M059J (cell line): ENCODE results near the gene MAN1A2. TPM values are rescaled to one million over a fixed set of nuclear protein-coding genes. Genes with fewer than 3 reads are reported as not detected.
"Not testable (repeated sequence)": the region's sequence is repeated elsewhere in the genome, so short reads cannot be mapped to it uniquely, and the experiment has no call there.

Experiments used
- DNase-seq: peaks from one replicate; pipeline ENCODE4 v3.0.0-alpha.2; 2012; ENCODE audit warnings: low read depth
- total RNA-seq: library from RNA; depleted of rRNA; stranded (reverse); fragments of >200 nt; shearing (Covaris generic); gene quantifications from 2 replicates; pipeline ENCODE4 v1.2.3, GENCODE V29; 2014

Gene MAN1A2
- total RNA-seq, 1 experiment from 2014 or later: 20.9 TPM

DNA sequence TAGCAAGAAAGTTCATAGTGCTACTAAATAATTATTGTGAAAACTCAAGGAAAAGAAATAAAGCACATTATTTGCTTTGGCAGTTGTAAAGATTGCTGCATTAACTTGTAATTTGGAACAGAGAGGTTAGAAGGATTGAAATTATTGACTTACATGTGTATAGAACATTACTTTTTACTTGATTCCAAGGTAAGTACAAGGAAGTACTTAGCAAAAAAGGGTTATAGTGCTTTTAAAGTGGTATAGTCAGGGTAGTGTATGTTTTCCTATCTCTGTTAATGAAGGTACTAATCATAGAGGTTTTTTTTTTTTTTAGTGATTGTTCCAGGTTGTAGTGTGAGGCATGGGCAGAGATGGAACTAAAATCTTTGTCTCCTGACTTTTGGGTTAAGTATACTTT is 29.4 kb downstream of the MAN1A2 start:
- DNase-seq: no peak

DNA sequence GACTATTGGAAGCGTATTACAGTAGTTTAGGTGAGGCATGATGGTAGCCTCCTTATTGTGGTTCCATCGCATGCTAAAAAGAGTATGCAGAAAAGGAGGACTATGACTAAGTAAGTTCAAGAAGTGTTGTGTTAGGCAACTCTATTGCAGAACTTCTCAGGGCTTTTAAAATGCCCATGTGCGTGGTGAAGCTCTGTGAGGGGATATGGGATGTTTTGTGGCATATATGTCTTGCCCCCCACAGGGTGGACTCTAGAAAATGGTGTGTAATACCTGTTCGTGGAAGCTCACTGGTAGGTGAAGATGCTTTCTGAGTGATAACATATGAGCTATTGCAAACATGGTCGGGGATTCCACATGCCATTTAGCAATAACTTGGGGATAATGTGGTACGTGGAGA is 31.7 kb downstream of the MAN1A2 start:
- DNase-seq: no peak

DNA sequence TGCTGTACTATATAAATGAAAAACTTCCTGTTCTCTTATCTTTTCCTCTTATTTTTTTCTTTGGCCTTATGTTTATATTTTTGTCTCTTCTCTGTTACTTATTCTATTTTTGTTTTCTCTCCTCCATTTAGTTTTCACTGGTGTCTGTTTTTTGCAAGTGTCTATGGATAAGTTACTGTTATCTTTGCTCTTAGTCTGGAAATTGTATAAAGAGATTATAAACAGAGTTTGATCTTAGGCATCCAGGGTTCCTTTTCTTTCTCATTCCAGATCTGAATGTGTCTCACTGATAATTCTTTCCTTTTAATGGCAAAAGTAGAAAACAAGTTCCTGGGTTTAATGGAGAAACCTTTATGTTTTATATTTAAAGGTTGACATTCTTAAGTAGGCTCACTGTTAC is 34.5 kb downstream of the MAN1A2 start:
- no peak for DNase-seq

DNA sequence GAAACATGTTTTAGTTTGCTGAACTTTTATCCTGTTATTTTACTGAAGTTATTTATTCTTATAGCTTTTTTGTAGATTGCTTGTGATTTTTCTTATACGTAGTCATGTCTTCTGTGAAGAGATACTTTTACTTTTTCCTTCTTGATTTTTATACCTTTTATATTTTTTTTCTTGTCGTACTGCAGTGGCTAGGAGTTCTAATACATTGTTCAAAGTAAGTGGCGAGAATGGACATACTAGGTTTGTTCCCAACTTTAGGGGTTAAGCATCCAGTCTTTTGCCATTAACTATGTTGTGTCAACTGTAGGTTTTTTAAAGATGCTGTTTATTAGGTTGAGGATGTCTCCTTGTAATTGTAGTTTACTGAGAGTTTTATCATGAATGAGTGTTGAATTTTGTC is 36.3 kb downstream of the MAN1A2 start:
- no peak for DNase-seq

DNA sequence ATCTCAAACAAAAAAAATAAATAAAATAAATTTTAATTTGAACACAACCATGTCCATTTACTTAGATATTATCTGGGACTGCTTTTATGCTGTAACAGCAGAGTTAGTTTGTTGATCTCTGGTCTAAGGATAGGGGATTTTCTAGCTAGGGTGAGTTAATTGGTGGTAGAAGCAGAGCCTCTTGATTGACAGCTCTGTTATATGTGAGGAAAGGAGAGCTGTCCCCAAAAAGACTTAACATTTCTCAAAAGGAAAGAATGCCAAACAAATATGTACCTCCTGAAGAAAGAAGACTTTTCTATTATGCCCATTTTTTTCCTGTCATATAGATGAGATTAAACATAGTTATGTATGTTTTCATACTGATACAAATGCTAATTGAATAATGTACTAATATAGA is 37.8 kb downstream of the MAN1A2 start:
- no peak for DNase-seq

DNA sequence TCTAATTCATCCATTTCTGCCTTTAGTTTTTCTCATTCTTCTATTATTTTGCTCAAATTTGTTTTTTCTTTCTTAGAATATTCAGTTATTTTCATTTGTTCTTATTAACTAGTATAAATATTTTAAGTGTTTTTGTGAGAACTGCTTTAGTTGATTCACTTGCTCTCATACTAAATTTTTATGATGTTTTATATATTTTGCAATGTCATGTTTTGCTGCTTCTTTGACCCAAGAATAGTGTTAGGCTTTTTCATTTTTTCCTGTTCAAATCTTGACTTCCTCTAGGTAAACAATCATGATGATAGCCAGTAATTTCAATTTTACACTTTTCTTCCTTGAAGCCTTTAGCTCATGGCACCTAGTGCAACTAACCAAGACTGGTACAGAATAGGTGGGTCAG is 45.2 kb downstream of the MAN1A2 start:
- DNase-seq: no peak

DNA sequence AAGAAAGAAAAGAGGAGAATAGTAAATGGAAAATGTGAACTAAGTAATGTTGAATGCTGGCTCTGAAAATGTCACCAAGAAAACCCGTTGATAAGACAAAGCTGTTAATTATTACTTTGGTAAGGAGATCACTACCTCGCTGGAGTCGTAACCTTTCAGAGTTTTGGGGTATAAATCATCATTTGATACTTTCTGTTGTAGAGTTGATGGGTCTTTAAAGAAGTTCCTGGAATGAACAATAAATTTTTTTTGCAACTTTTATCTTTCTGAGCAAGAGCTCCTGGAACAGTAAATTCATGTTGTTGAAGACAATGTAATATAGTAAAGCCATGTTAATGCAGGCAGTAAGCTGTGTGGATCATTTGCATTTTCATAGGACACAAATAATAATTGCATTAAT is 46.2 kb downstream of the MAN1A2 start:
- DNase-seq: no peak

DNA sequence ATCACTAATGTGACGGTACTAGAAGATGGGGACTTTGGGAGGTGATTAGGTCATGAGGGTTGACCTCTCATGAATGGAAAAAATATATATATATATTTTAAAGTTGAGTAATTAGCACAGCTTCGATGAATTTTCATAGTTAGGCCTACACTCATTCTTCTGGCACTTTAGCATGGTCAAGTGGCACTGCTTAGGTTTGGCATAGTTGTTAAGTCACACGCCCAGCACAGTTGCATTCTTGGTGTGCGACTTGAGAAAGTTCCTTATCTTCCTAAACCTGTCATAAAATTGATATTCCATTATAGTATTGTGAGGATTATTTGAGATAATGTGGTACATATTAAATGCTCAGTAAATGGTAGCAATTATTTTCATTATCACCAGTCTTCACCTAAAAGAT is 47.7 kb downstream of the MAN1A2 start:
- no peak for DNase-seq

DNA sequence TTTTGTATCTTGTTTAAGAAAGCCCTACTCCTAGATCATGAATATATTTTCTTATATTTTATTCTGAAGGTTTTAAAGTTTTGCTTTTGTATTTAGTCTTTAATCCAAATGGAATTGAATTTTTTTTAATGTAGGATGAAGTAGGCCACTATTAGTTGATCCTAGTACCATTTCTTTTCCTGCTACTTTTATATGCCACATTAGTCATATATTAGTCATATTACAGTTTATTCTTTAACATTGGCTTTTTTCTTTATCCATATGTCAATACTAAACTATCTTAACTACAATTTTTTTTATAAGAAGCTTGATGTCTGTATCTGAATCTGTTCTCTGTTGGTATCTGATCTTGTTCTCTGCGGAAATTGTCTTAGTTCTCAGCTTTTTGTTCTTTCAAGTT is 48.8 kb downstream of the MAN1A2 start:
- no peak for DNase-seq

DNA sequence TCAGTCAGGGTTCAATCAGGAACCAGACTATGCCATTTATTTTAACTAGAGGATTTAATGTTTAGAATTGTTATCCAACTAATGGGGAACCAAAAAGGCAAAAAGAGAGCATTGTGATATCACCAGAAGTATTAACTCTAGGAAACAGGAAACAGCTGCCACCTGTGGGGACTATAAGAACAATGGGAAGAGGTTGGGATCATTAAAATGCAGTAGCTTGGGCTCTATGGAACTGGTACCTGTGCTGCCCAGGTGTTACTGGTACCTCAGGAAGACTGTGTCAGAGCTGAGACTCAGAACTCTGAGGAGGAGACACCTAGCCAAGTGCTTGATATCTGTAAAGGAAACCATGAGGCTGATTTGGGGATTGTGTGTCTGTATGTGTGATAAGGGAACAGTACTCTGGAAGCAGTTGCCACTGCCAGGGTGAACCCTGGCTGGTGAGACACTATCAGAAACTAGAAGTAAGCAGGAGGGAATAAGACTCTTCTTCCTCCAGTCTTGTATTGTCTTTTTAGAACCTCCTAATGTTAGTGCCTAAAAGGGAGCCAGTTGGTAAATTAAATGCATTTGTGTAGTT is 49.4 kb downstream of the MAN1A2 start:
- no peak for DNase-seq

DNA sequence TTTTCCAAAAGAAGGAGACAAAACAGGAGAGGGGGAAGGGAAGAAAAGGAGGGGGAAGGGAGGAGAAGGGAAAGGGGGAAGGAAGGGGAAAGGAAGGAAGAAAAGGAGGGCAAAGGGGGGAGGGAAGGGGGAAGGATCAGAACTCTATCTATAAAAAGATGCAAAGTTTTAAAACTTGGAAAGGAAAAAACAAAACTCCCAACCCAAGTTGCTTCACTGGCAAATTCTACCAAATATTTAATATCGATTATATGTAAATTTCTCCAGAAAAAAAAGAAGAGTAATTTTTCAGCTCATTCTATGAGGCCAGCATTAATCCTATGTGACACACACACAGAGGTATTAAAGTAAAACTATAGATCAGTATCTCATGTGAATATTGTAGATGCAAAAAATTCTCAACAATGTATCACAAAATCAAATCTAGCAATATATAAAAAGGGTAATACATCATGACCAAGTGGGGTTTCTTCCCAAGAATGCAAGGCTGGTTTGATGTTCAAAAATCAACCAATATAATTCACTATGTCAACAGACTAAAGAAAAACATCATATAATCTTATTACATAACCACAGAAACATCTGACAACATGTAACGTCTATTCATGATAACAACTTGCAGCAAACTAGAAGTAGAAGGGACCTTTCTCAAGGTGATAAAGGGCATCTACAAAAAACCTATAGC is 57.9 kb downstream of the MAN1A2 start:
- no peak for DNase-seq

DNA sequence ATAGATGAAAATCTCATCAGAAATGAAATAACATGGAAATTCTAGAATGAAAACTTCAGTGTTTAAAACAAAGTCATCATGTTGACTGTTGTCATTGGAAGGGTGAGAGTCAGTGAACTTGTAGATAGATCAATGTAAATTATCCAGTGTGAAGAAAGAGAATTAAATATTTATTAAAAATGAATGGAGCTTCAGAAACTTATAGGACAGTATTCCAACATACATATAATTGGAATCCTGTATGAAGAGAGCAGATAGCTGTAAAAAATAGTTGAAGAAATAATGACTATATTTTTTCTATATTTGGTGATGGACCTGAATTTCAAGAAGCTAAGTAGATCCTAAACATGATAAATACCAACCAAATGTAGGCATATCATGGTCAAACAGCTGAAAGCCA is 60.0 kb downstream of the MAN1A2 start:
- DNase-seq: no peak

DNA sequence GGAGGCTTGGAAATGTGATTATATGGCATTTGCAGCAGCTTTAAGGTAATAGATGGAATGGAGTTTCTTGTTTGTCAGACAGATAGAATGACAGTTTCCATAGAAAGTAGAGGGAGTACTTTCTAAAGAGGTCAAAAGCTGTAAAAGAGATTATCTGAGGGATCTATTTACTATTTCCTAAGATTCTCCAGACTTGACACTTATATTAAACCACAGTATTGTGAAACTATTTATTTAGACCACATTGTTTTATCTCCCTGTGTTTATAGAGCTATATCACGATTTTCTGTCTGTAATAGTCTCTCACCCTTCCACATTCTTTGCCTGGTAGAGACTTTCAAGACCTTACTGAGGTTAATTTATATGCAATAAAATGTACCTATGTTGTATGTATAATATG is 66.7 kb downstream of the MAN1A2 start:
- peak; percentile 14 for DNase-seq

DNA sequence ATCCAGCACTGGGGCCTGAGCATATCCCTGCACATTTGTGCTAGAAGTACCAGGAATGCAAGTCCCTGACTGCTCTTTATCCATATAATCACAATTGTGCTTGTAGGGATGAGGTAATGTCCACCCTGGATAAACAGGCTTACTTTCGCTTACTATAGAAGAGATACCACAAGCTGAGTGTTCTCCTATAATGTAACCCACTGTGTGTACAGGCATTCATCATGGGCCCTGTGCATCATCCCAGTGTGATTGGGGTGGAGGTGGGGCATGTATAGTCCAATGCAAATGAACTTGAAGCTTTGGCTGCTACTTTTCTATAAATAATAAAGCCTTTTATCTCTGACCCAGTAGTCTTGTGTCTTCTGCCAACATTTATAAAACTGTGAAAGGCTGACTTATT is 69.3 kb downstream of the MAN1A2 start:
- DNase-seq: no peak

DNA sequence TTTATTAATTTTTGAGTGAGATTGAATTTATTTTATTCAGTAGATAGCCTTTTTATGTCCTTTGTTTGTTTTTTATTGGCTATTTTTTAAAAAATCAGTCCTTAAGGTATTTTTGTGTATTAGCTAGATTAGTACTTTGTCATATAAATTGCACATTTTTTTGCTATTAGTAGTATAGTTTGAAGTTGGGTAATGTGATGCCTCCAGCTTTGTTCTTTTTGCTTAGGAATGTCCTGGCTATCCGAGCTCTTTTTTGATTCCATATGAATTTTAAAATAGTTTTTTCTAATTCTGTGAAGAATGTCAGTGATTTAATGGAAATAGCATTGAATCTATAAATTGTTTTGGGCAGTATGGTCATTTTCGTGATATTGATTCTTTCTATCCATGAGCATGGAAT is 80.4 kb downstream of the MAN1A2 start:
- no peak for DNase-seq

DNA sequence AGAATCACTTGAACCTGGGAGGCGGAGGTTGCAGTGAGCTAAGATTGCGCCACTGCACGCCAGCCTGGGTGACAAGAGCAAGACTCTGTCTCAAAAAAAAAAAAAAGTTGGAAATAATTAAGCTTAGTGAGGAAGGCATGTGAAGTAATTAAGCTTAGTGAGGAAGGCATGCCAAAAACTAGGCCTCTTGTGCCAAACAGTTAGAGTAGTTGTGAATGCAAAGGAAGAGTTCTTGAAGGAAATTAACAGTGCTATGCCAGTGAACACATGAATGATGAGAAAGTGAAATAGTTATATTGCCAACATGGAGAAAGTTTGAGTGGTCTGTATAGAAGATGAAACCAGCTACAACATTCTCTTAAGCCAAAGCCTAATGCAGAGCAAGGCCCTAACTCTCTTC is 85.0 kb downstream of the MAN1A2 start:
- no peak for DNase-seq

DNA sequence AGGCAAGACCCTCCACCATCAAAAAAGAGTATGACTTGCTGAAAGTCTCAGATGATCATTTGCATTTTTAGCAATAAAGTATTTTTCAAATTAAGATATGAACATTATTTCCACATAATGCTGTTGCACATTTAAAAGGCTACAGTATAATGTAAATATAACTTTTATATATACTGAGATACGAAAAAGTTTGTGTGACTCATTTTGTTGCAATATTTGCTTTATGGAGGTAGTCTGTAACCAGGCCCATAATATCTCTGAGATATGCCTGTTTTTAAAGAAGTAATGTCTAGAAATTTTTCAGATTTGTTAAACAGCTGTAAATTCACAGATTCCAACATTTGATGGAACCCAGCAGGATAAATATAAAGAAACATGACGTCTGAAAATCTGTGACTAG is 86.7 kb downstream of the MAN1A2 start:
- no peak for DNase-seq

DNA sequence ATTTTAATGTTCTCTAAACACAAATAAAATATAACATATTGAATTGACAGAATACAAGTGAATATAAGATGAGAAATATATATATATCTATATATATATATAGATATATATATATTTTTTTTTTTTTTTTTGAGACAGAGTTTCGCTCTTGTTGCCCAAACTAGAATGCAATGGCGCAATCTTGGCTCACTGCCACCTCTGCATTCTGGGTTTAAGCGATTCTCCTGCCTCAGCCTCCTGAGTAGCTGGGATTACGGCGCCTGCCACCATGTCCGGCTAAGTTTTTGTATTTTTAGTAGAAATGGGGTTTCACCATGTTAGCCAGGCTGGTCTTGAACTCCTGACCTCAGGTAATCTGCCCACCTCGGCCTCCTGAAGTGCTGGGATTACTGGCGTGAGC is 91.2 kb downstream of the MAN1A2 start:
- not testable (repeated sequence) for DNase-seq

DNA sequence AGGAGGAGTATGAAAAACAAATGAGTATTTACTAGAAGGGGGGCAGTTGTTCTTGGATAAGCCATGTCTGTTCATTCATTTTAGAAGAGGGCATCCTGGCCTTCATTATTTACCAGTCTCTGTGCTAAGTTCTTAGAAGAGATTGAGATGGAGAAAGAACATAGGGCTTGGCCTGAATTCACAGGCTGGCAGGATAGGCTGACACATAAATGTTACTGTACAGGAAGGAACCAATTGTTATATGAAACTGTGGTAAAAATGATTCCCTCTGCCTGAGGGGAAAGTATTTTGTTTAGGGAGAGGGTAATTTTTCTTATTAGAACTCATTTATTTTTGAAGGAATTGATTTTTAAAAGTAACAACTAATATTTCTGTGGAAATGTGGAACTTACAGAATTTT is 99.5 kb downstream of the MAN1A2 start:
- DNase-seq: peak; percentile 30

DNA sequence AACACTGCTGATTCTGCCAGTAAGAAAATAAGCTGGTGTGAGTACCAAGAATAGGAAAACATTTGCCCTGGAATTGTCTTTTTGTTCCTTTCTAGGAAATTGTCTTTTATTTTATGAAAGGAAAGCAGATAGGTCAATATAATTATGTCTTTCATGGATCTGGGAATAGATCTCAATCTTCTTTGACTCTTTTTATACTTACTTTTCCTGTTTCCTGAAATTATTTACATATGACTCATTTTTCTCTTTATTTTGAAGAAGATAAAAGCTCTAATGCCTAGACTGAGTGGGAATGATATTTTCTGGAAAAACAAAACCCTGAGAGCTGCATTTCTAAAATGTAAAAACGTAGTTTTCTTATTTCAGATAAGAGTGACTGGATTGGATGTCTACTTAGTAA is 100.1 kb downstream of the MAN1A2 start:
- DNase-seq: no peak

DNA sequence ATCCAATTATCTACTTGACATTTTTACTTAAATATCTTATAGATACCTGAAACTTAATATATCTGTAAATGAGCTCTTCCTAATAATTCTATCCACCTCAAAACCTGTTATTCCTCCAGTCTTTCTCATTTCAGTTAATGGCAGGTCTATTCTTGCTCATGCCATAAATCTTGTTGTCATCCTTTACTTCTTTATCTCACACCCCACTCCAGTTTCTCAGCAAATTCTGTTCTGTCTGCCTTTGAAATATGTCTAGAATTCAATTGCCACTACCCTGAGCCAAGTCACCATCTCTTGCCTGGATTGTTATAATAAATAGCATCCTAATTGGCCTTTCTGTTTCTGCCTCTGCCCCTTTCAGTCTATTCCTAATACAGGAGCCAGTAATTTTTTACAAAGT is 105.8 kb downstream of the MAN1A2 start:
- no peak for DNase-seq

DNA sequence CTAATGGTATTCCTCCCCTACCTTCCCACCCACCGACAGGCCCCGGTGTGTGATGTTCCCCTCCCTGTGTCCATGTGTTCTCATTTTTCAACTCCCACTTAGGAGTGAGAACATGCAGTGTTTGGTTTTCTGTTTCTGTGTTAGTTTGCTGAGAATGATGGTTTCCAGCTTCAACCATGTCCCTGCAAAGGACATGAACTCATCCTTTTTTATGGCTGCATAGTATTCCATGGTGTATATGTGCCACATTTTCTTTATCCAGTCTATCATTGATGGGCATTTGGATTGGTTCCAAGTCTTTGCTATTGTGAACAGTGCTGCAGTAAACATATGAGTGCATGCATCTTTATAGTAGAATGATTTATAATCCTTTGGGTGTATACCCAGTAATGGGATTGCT is 108.2 kb downstream of the MAN1A2 start:
- not testable (repeated sequence) for DNase-seq

DNA sequence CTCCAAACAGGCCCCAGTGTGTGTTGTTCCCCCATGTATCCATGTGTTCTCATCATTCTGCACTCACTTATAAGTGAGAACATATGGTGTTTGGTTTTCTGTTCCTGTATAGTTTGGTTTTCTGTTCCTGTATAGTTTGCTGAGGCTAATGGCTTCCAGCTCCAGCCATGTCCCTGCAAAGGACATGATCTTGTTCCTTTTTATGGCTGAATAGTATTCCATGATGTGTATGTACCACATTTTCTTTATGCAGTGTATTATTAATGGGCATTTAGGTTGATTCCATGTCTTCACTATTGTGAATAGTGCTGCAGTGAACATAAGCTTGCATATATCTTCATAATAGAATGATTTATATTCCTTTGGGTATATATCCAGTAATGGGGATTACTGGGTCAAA is 111.8 kb downstream of the MAN1A2 start:
- no peak for DNase-seq

DNA sequence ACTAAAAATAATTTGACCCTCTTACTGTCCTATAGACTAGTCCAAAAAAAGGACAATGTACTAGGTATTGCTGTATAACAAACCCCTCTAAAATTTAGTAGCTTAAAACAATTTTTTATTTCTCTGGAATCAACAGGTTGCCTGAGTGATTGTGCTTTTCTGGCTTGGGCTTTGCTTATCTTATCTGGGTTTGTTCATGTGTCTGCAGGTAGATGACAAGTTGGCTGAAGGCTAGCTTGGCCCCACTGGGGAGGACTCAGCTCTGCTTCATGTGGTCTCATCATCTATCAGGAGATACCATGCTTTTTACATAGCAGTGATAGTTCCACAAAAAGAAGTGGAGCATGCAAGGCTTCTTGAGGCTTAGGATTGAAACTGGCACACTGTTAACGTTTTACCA is 114.2 kb downstream of the MAN1A2 start:
- DNase-seq: no peak
